Trophoblast cell (in vitro differentiated cells and primary cell): ENCODE measurements around the gene ERGIC1.

Experiments
- DNase-seq, 2 donors: peaks; one replicate each; pipeline ENCODE4 v3.0.0-alpha.2; 2016
- H2AFZ ChIP-seq: 2 replicates; pipeline ENCODE4 v1.6.1; 2013; ENCODE audit warnings: low read length, moderate library complexity, mild to moderate bottlenecking; ENCODE audit not compliant: insufficient read depth, poor library complexity
- H2AK5ac ChIP-seq: 2 replicates; pipeline ENCODE4 v1.6.1; 2013; ENCODE audit warnings: mild to moderate bottlenecking, low read length
- H2BK120ac ChIP-seq: 2 replicates; pipeline ENCODE4 v1.6.1; 2013; ENCODE audit warnings: low read length, mild to moderate bottlenecking, moderate library complexity; ENCODE audit not compliant: insufficient read depth, poor library complexity
- H2BK12ac ChIP-seq: 2 replicates; pipeline ENCODE4 v1.6.1; 2013; ENCODE audit warnings: mild to moderate bottlenecking, low read length, moderate library complexity
- H2BK5ac ChIP-seq: 2 replicates; pipeline ENCODE4 v1.6.1; 2013; ENCODE audit warnings: low read length, low read depth, moderate library complexity, mild to moderate bottlenecking; ENCODE audit not compliant: poor library complexity
- H3K14ac ChIP-seq: 2 replicates; pipeline ENCODE4 v1.6.1; 2013; ENCODE audit warnings: mild to moderate bottlenecking, low read length
- H3K18ac ChIP-seq: 2 replicates; pipeline ENCODE4 v1.6.1; 2013; ENCODE audit warnings: mild to moderate bottlenecking, low read length
- H3K23ac ChIP-seq: 2 replicates; pipeline ENCODE4 v1.6.1; 2013; ENCODE audit warnings: low read length
- H3K27ac ChIP-seq: 2 replicates; pipeline ENCODE4 v1.5.1; 2013; ENCODE audit warnings: low read depth, mild to moderate bottlenecking, inconsistent platforms, low read length, moderate library complexity
- H3K27me3 ChIP-seq: 2 replicates; pipeline ENCODE4 v1.6.1; 2013; ENCODE audit warnings: inconsistent platforms, mild to moderate bottlenecking, low read length, moderate library complexity; ENCODE audit not compliant: insufficient read depth
- H3K36me3 ChIP-seq, 2 experiments: 1 replicate in 1 of 2; 2 replicates in 1 of 2; pipeline ENCODE4 v1.6.1; 2013; ENCODE audit warnings: low read length in 2 of 2, mild to moderate bottlenecking in 2 of 2, moderate library complexity in 1 of 2; ENCODE audit not compliant: insufficient read depth in 2 of 2, control insufficient read depth in 1 of 2
- H3K4ac ChIP-seq: 2 replicates; pipeline ENCODE4 v1.6.1; 2013; ENCODE audit warnings: low read depth, mild to moderate bottlenecking, low read length, moderate library complexity
- H3K4me1 ChIP-seq, 2 experiments: 1 replicate in 1 of 2; 2 replicates in 1 of 2; pipeline ENCODE4 v1.6.1; 2013; ENCODE audit warnings: low read length in 2 of 2, mild to moderate bottlenecking in 2 of 2, moderate library complexity in 1 of 2; ENCODE audit not compliant: insufficient read depth in 2 of 2, control insufficient read depth in 1 of 2
- H3K4me2 ChIP-seq: 2 replicates; pipeline ENCODE4 v1.6.1; 2013; ENCODE audit warnings: inconsistent platforms, mild to moderate bottlenecking, low read length, moderate library complexity
- H3K4me3 ChIP-seq: 2 replicates; pipeline ENCODE4 v1.5.1; 2013; ENCODE audit warnings: mild to moderate bottlenecking, low read depth, low read length, inconsistent platforms
- H3K79me1 ChIP-seq: one replicate; pipeline ENCODE4 v1.6.1; 2013; ENCODE audit warnings: low read length
- H3K79me2 ChIP-seq: 2 replicates; pipeline ENCODE4 v1.6.1; 2013; ENCODE audit warnings: low read length, mild to moderate bottlenecking; ENCODE audit not compliant: control insufficient read depth, insufficient read depth, poor library complexity
- H3K9ac ChIP-seq: 2 replicates; pipeline ENCODE4 v1.6.1; 2013; ENCODE audit warnings: mild to moderate bottlenecking, low read length
- H3K9me3 ChIP-seq: 2 replicates; pipeline ENCODE4 v1.6.1; 2013; ENCODE audit warnings: low read depth, mild to moderate bottlenecking, control low read depth, inconsistent platforms, low read length; ENCODE audit not compliant: insufficient read depth
- H4K12ac ChIP-seq: 2 replicates; pipeline ENCODE4 v1.6.1; 2013; ENCODE audit warnings: low read depth, mild to moderate bottlenecking, low read length, moderate library complexity
- H4K8ac ChIP-seq: 2 replicates; pipeline ENCODE4 v1.6.1; 2013; ENCODE audit warnings: low read depth, mild to moderate bottlenecking, low read length, moderate library complexity
- H4K91ac ChIP-seq: one replicate; pipeline ENCODE4 v1.6.1; 2013; ENCODE audit warnings: low read depth, mild to moderate bottlenecking, low read length, moderate library complexity
- WGBS: extraction: QIAGEN DNeasy Blood & Tissue Kit; methylation state at CpG from one replicate; pipeline ENCODE4 v1.1.7; 2013; ENCODE audit warnings: missing lambda C conversion rate; ENCODE audit not compliant: insufficient read length, insufficient coverage; ENCODE audit errors: extremely low coverage; 5-methylcytosine and 5-hydroxymethylcytosine counted together

ERGIC1 gene

GRCh38 chr5:172929371-172929838, 95.4 kb downstream of the ERGIC1 start:
- Histone ChIP-seq H2AFZ (no peak overlapping the region), H4K8ac (no peak overlapping the region), H3K79me1 (no peaks in the 10 kb centered on the region), H3K79me2 (no peaks in the 10 kb centered on the region), H2BK5ac (no peak overlapping the region), H3K14ac (no peak overlapping the region), H2BK12ac (no peak overlapping the region), H3K27ac (no peak overlapping the region), H3K27me3 (no peaks in the 10 kb centered on the region), H4K91ac (no peak overlapping the region), H3K4me1 (no peaks in the 10 kb centered on the region), H2BK120ac (no peak overlapping the region), H3K23ac (no peak overlapping the region), H3K18ac (no peak overlapping the region), H3K4me2 (no peak overlapping the region), H3K9me3 (no peaks in the 10 kb centered on the region), H3K9ac (no peak overlapping the region), H2AK5ac (no peak overlapping the region), H3K4me3 (no peak overlapping the region), H4K12ac (no peak overlapping the region), H3K36me3 (peaks cover 12 to 16% of the 10 kb centered on the region in 2 experiments), H3K4ac (no peak overlapping the region)
- WGBS, result no CpG with 5 or more reads among the region's 3 CpGs
- peak; percentile 77 to 88 for DNase-seq

- no peak overlapping the region for H3K14ac ChIP-seq
- H3K18ac ChIP-seq, result no peak overlapping the region
- H3K9ac ChIP-seq, result no peak overlapping the region
- peaks cover 16 to 20% of the 10 kb centered on the region in 2 experiments for H3K36me3 ChIP-seq
- no peaks in the 10 kb centered on the region for H3K79me2 ChIP-seq
- H2BK12ac ChIP-seq, result peak overlapping the region; percentile 45
- no peak overlapping the region for H3K4me3 ChIP-seq
- H3K27me3 ChIP-seq, result no peaks in the 10 kb centered on the region
- H2BK5ac ChIP-seq, result peak overlapping the region; percentile 28
- peak overlapping the region; percentile 52 for H4K91ac ChIP-seq
- H3K79me1 ChIP-seq, result no peaks in the 10 kb centered on the region
- H2BK120ac ChIP-seq, result no peak overlapping the region
- no peak overlapping the region for H3K4ac ChIP-seq
- no peak overlapping the region for H3K27ac ChIP-seq
- no peaks in the 10 kb centered on the region for H3K9me3 ChIP-seq
- H3K4me1 ChIP-seq, result no peaks in the 10 kb centered on the region
- H4K12ac ChIP-seq, result no peak overlapping the region
- peak overlapping the region; percentile 2 for H4K8ac ChIP-seq
- no CpG with 5 or more reads among the region's 9 CpGs for WGBS
- H2AFZ ChIP-seq, result no peak overlapping the region
- H3K4me2 ChIP-seq, result no peak overlapping the region
- no peak overlapping the region for H3K23ac ChIP-seq
- peak; percentile 74 to 83 for DNase-seq
- no peak overlapping the region for H2AK5ac ChIP-seq
Observed at GRCh38 chr5:172931001-172931536, 97.0 kb downstream of the ERGIC1 start.

- Histone ChIP-seq H3K27ac (no peak overlapping the region), H2BK5ac (no peak overlapping the region), H2BK12ac (peak overlapping the region; percentile 79), H4K8ac (no peak overlapping the region), H3K4me1 (no peaks in the 10 kb centered on the region), H2BK120ac (no peak overlapping the region), H3K9me3 (no peaks in the 10 kb centered on the region), H4K12ac (no peak overlapping the region), H3K4me3 (no peak overlapping the region), H4K91ac (peak overlapping the region; percentile 51), H3K79me2 (no peaks in the 10 kb centered on the region), H3K4me2 (no peak overlapping the region), H3K14ac (no peak overlapping the region), H3K36me3 (peaks cover 9 to 15% of the 10 kb centered on the region in 2 experiments), H3K4ac (no peak overlapping the region), H3K9ac (no peak overlapping the region), H3K79me1 (no peaks in the 10 kb centered on the region), H3K18ac (no peak overlapping the region), H2AFZ (no peak overlapping the region), H2AK5ac (no peak overlapping the region), H3K23ac (no peak overlapping the region), H3K27me3 (no peaks in the 10 kb centered on the region)
- no CpG with 5 or more reads among the region's 22 CpGs for WGBS
- DNase-seq, result peak; percentile 54 to 77
Observed at GRCh38 chr5:172932313-172933017, 98.4 kb downstream of the ERGIC1 start.

GRCh38 chr5:172933238-172933637, 99.2 kb downstream of the ERGIC1 start:
- H3K4me2 ChIP-seq, result no peak overlapping the region
- no peak overlapping the region for H4K12ac ChIP-seq
- H3K4me1 ChIP-seq, result no peaks in the 10 kb centered on the region
- no peaks in the 10 kb centered on the region for H3K79me2 ChIP-seq
- no peaks in the 10 kb centered on the region for H3K9me3 ChIP-seq
- H3K9ac ChIP-seq, result no peak overlapping the region
- no peak overlapping the region for H2AFZ ChIP-seq
- DNase-seq, result no peak
- H3K4ac ChIP-seq, result no peak overlapping the region
- H2BK120ac ChIP-seq, result no peak overlapping the region
- H3K27ac ChIP-seq, result no peak overlapping the region
- H3K79me1 ChIP-seq, result no peaks in the 10 kb centered on the region
- H3K14ac ChIP-seq, result no peak overlapping the region
- H2AK5ac ChIP-seq, result no peak overlapping the region
- H2BK5ac ChIP-seq, result no peak overlapping the region
- H3K23ac ChIP-seq, result no peak overlapping the region
- peaks cover 9 to 14% of the 10 kb centered on the region in 2 experiments for H3K36me3 ChIP-seq
- no peak overlapping the region for H4K91ac ChIP-seq
- WGBS, result no CpG with 5 or more reads among the region's 4 CpGs
- no peak overlapping the region for H3K18ac ChIP-seq
- H3K4me3 ChIP-seq, result no peak overlapping the region
- H3K27me3 ChIP-seq, result no peaks in the 10 kb centered on the region
- no peak overlapping the region for H2BK12ac ChIP-seq
- no peak overlapping the region for H4K8ac ChIP-seq
